Mesenchymal stem cell (in vitro differentiated cells and primary cell): Measurements from ENCODE around the gene STRIP2. TPM values are rescaled to one million over a fixed set of nuclear protein-coding genes. Genes with fewer than 3 reads are reported as not detected.

ENCODE experiments used
- small RNA-seq: library from polyadenylated mRNA; stranded (forward); fragments of <200 nt; extraction: miRNeasy Mini kit (QIAGEN cat#:217004); gene quantifications from one replicate; pipeline ENCODE3, GENCODE V24; 2013; ENCODE audit warnings: low read depth

Gene STRIP2

Small RNA genes within 50 kb of the gene (small RNA-seq; reads per million reads assigned to genes)
- not detected for gene AC009244.1
- gene RNU1-72P, result not detected
- not detected for gene SNRPGP3
